Epithelial cell of esophagus (primary cell): ENCODE results near the gene CAPZA2.
"Not testable (repeated sequence)": the region's sequence is repeated elsewhere in the genome, so short reads cannot be mapped to it uniquely, and the experiment has no call there.

Source experiments
- DNase-seq: peaks from one replicate; pipeline ENCODE4 v3.0.0; 2010; ENCODE audit warnings: low read depth
- H3K4me3 ChIP-seq: 2 replicates; pipeline ENCODE4 v1.5.1; 2011; ENCODE audit warnings: mild to moderate bottlenecking, low read length, control low read depth
- TF ChIP-seq, protein P1 (sequence below): IDR thresholded peaks from 2 replicates; pipeline ENCODE4 v1.5.1; 2011; ENCODE audit warnings: low read depth, mild to moderate bottlenecking, low read length, control low read depth, inconsistent platforms; ENCODE audit not compliant: insufficient read depth; ENCODE audit errors: missing control alignments

CAPZA2 gene

GRCh38 chr7:116969371-116969902 lies 107.0 kb downstream of the CAPZA2 start:
- no peak for DNase-seq
- no peak overlapping the region for H3K4me3 ChIP-seq
- TF ChIP-seq, protein P1, sequence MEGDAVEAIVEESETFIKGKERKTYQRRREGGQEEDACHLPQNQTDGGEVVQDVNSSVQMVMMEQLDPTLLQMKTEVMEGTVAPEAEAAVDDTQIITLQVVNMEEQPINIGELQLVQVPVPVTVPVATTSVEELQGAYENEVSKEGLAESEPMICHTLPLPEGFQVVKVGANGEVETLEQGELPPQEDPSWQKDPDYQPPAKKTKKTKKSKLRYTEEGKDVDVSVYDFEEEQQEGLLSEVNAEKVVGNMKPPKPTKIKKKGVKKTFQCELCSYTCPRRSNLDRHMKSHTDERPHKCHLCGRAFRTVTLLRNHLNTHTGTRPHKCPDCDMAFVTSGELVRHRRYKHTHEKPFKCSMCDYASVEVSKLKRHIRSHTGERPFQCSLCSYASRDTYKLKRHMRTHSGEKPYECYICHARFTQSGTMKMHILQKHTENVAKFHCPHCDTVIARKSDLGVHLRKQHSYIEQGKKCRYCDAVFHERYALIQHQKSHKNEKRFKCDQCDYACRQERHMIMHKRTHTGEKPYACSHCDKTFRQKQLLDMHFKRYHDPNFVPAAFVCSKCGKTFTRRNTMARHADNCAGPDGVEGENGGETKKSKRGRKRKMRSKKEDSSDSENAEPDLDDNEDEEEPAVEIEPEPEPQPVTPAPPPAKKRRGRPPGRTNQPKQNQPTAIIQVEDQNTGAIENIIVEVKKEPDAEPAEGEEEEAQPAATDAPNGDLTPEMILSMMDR, result no peak

DNA sequence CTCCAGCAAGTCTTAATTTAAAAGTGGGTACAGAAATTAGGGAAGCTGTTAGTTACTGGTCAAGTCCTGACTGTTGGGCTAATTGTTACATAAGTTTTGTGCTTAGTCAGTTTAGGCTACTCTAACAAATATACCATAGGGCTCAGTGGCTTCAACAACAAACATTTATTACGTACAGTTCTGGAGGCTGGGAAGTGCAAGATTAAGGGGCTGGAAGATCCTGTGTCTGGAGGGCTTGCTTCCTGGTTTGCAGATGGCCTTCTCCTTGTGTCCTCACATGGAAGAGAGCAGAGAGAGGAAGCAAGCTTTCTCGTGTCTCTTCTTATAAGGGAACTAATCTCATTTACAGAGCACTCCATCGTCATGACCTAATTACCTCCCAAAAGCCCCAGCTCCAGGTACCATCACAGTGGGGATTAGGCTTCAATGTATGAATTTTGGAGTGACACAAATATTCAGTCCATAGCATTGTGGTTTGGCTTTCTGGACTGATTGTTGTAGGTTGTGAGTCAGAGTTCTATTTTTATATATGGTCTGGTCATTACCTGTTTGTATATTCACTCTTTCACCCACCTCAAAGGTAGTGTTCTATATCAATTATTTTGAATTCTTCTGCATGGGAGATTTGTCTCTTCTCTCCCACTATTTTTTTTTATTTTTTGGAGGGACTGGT lies 108.0 kb downstream of the CAPZA2 start:
- no peak overlapping the region for H3K4me3 ChIP-seq
- TF ChIP-seq, protein P1, result no peak
- DNase-seq, result no peak

DNA sequence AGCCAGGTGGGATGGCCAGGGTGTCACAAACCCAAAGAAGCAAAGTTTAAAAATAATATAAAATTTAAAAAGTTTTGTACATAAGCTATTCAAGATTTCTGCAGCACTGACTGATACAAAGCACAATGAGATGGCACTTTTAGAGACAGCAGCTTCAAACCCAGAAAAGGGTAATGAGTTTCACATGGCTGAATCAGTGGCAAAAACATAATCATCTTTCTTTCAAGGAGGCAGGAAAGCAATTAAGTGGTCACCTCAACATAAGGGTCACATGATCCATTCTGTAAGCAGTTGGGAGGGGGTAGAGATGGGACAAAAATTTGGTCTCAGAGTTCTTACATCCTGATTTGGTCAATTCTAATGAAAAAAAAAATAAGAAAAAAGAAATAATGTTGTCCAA lies 108.8 kb downstream of the CAPZA2 start:
- not testable (repeated sequence) for H3K4me3 ChIP-seq, DNase-seq
